ENCODE measurements around the gene KLHDC7B. TPM values are rescaled to one million over a fixed set of nuclear protein-coding genes. Genes with fewer than 3 reads are reported as not detected.
A peak's percentile ranks its signal among the peaks of the same experiment; 100 is the strongest.

Gene KLHDC7B
- total and polyA plus RNA-seq, 9 donors = 0.04 to 0.13 (median 0.10) TPM; not detected in 2

GRCh38 chr22:50523806-50524675 lies 21.7 kb upstream of the KLHDC7B start:
- intact Hi-C loops (cut with DNase I) = loop anchor here in 2 of 4 donors (10.0 kb wide), 2 partner anchors 269 to 279 kb away; partner anchors contain the start of genes HDAC10 (in 1 of the 2) and TUBGCP6 (in 1 of the 2)
- Histone ChIP-seq H3K9me3 (no peaks in the 10 kb centered on the region), H3K4me1 (ENCODE audit: insufficient read depth) (peaks cover 12% of the 10 kb centered on the region), H3K27me3 (no peaks in the 10 kb centered on the region), H3K36me3 (no peaks in the 10 kb centered on the region), H3K27ac (no peak overlapping the region), H3K4me3 (peak overlapping the region; percentile 55)
- 73 to 80% (median 78%) methylated on average over 25 of the region's 25 CpGs for WGBS, 3 donors
- DNase-seq = peak in 1 of 5 donors; percentile 38
- TF ChIP-seq POLR2A (IDR thresholded peaks at IDR 0.05) (no peak), CTCF (IDR thresholded peaks at IDR 0.05) (no peak), EP300 (IDR thresholded peaks at IDR 0.05) (no peak)

DNA sequence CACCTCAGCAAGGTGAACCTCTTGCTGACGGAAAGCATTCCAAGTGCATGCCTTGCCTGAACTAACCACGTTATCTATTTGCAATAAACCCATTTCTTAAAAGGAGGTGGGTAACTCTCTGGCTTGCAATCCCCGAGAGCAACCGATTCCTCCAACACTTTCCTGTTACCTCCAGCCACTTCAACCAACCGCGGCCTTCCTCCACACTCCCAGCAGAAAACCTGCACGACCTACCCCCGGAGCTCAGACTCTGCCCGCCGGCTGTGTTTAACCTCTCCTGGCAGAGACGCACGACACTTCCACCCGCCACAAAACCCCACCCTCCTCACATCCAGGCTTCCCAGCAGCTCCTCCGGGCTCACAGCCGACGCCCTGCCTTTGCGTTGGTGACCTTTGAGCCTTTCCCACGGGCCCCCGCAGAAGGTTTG lies 21.0 kb upstream of the KLHDC7B start:
- WGBS, 3 donors = 5 to 8% (median 7%) methylated on average over 19 of the region's 19 CpGs
- intact Hi-C loops (cut with DNase I) = loop anchor here in 2 of 4 donors (10.0 kb wide), 2 partner anchors 270 to 280 kb away; partner anchors contain the start of genes HDAC10 (in 1 of the 2) and TUBGCP6 (in 1 of the 2)
- H3K27ac ChIP-seq = peak overlapping the region in 1 of 2 donors; percentile 87
- peak overlapping the region; percentile 55 for H3K4me3 ChIP-seq
- no peaks in the 10 kb centered on the region for H3K9me3 ChIP-seq
- no peak for TF ChIP-seq POLR2A (IDR thresholded peaks at IDR 0.05)
- TF ChIP-seq CTCF (IDR thresholded peaks at IDR 0.05) = no peak
- TF ChIP-seq EP300 (IDR thresholded peaks at IDR 0.05) = no peak
- no peaks in the 10 kb centered on the region for H3K36me3 ChIP-seq
- no peaks in the 10 kb centered on the region for H3K27me3 ChIP-seq
- no peak for DNase-seq
- H3K4me1 ChIP-seq (ENCODE audit: insufficient read depth) = peaks cover 12% of the 10 kb centered on the region

- Histone ChIP-seq H3K4me3 (peak within 1 kb of the TSS; percentile 55), H3K9me3 (no peaks in the 10 kb centered on the region), H3K36me3 (no peaks in the 10 kb centered on the region), H3K4me1 (ENCODE audit: insufficient read depth) (peaks cover 13% of the 10 kb centered on the region), H3K27me3 (no peaks in the 10 kb centered on the region), H3K27ac (peak within 1 kb of the TSS; percentile 29 to 87)
- intact Hi-C loops (cut with DNase I) = loop anchor here in 2 of 4 donors (10.0 kb wide), 2 partner anchors 270 to 280 kb away; partner anchors contain the start of genes HDAC10 (in 1 of the 2) and TUBGCP6 (in 1 of the 2)
- WGBS, 3 donors = 0% methylated on average over 56 to 84 of the region's 84 CpGs
- DNase-seq = peak; percentile 96 to 98 (median 98)
- TF ChIP-seq EP300 (IDR thresholded peaks at IDR 0.05) (no peak), CTCF (IDR thresholded peaks at IDR 0.05) (peak; percentile 14 to 65 (median 58)), POLR2A (IDR thresholded peaks at IDR 0.05) (peak; percentile 56)
These were observed 20.4 kb upstream of the KLHDC7B start, which contains the start of gene SCO2 for GRCh38 chr22:50525104-50525857. Gene SCO2, minus strand, starts transcription at chr22:50525598. Its CDS starts 1,187 bp downstream, at chr22:50524411.

GRCh38 chr22:50525858-50526107 lies 19.9 kb upstream of the KLHDC7B start:
- H3K9me3 ChIP-seq = no peaks in the 10 kb centered on the region

More at GRCh38 chr22:50525858-50526107, 19.9 kb upstream of the KLHDC7B start:
- DNase-seq = no peak
- TF ChIP-seq EP300 (IDR thresholded peaks at IDR 0.05) (no peak), POLR2A (IDR thresholded peaks at IDR 0.05) (no peak), CTCF (IDR thresholded peaks at IDR 0.05) (no peak)
- Histone ChIP-seq H3K27ac (peak overlapping the region; percentile 29 to 87), H3K4me1 (ENCODE audit: insufficient read depth) (peaks cover 17% of the 10 kb centered on the region), H3K4me3 (peak overlapping the region; percentile 55), H3K36me3 (no peaks in the 10 kb centered on the region), H3K27me3 (no peaks in the 10 kb centered on the region)
- 0% methylated on average over 3 to 33 of the region's 33 CpGs for WGBS, 3 donors
- intact Hi-C loops (cut with DNase I) = loop anchor here in 2 of 4 donors (10.0 kb wide), 2 partner anchors 271 to 281 kb away; partner anchors contain the start of genes HDAC10 (in 1 of the 2) and TUBGCP6 (in 1 of the 2)
